Measurements from ENCODE around the gene CLK3.
A peak's percentile ranks its signal among the peaks of the same experiment; 100 is the strongest.

Gene CLK3

GRCh38 chr15:74619916-74620635 lies 4.4 kb downstream of the CLK3 start:
- H3K4me1 ChIP-seq (ENCODE audit: control insufficient read depth, insufficient read depth, low read length, poor library complexity, severe bottlenecking), result peaks cover 15% of the 10 kb centered on the region
- H3K9me3 ChIP-seq (ENCODE audit: control insufficient read depth, low read length), result no peaks in the 10 kb centered on the region
- no peak for DNase-seq
- no peak overlapping the region for H3K27ac ChIP-seq (ENCODE audit: insufficient read depth, low read length, poor library complexity, severe bottlenecking)
- no peak overlapping the region for H3K4me3 ChIP-seq (ENCODE audit: insufficient read depth, low read depth, low read length, poor library complexity, severe bottlenecking)
- no peaks in the 10 kb centered on the region for H3K27me3 ChIP-seq (replicated peaks; ENCODE audit: control insufficient read depth, insufficient read depth, low read length, poor library complexity, severe bottlenecking)
- H3K36me3 ChIP-seq (ENCODE audit: control insufficient read depth, insufficient read depth, low read length), result peaks cover 64% of the 10 kb centered on the region

GRCh38 chr15:74620636-74621545 lies 5.3 kb downstream of the CLK3 start:
- no peak overlapping the region for H3K27ac ChIP-seq (ENCODE audit: insufficient read depth, low read length, poor library complexity, severe bottlenecking)
- peaks cover 13% of the 10 kb centered on the region for H3K4me1 ChIP-seq (ENCODE audit: control insufficient read depth, insufficient read depth, low read length, poor library complexity, severe bottlenecking)
- H3K27me3 ChIP-seq (replicated peaks; ENCODE audit: control insufficient read depth, insufficient read depth, low read length, poor library complexity, severe bottlenecking), result no peaks in the 10 kb centered on the region
- peaks cover 72% of the 10 kb centered on the region for H3K36me3 ChIP-seq (ENCODE audit: control insufficient read depth, insufficient read depth, low read length)
- peak; percentile 40 to 60 (median 54) for DNase-seq
- H3K4me3 ChIP-seq (ENCODE audit: insufficient read depth, low read depth, low read length, poor library complexity, severe bottlenecking), result no peak overlapping the region
- H3K9me3 ChIP-seq (ENCODE audit: control insufficient read depth, low read length), result no peaks in the 10 kb centered on the region

GRCh38 chr15:74621546-74621920 lies 5.9 kb downstream of the CLK3 start:
- DNase-seq, result no peak
- no peaks in the 10 kb centered on the region for H3K9me3 ChIP-seq (ENCODE audit: control insufficient read depth, low read length)
- no peak overlapping the region for H3K27ac ChIP-seq (ENCODE audit: insufficient read depth, low read length, poor library complexity, severe bottlenecking)
- peaks cover 78% of the 10 kb centered on the region for H3K36me3 ChIP-seq (ENCODE audit: control insufficient read depth, insufficient read depth, low read length)
- peaks cover 12% of the 10 kb centered on the region for H3K4me1 ChIP-seq (ENCODE audit: control insufficient read depth, insufficient read depth, low read length, poor library complexity, severe bottlenecking)
- no peak overlapping the region for H3K4me3 ChIP-seq (ENCODE audit: insufficient read depth, low read depth, low read length, poor library complexity, severe bottlenecking)
- no peaks in the 10 kb centered on the region for H3K27me3 ChIP-seq (replicated peaks; ENCODE audit: control insufficient read depth, insufficient read depth, low read length, poor library complexity, severe bottlenecking)

- no peak for DNase-seq
- Histone ChIP-seq H3K4me1 (ENCODE audit: control insufficient read depth, insufficient read depth, low read length, poor library complexity, severe bottlenecking) (peaks cover 8% of the 10 kb centered on the region), H3K27me3 (replicated peaks; ENCODE audit: control insufficient read depth, insufficient read depth, low read length, poor library complexity, severe bottlenecking) (no peaks in the 10 kb centered on the region), H3K9me3 (ENCODE audit: control insufficient read depth, low read length) (no peaks in the 10 kb centered on the region), H3K4me3 (ENCODE audit: insufficient read depth, low read depth, low read length, poor library complexity, severe bottlenecking) (no peak overlapping the region), H3K36me3 (ENCODE audit: control insufficient read depth, insufficient read depth, low read length) (peaks cover 82% of the 10 kb centered on the region), H3K27ac (ENCODE audit: insufficient read depth, low read length, poor library complexity, severe bottlenecking) (no peak overlapping the region)
These were observed 6.3 kb downstream of the CLK3 start for GRCh38 chr15:74621936-74622335.

GRCh38 chr15:74622758-74623157 lies 7.1 kb downstream of the CLK3 start:
- peaks cover 90% of the 10 kb centered on the region for H3K36me3 ChIP-seq (ENCODE audit: control insufficient read depth, insufficient read depth, low read length)
- H3K4me1 ChIP-seq (ENCODE audit: control insufficient read depth, insufficient read depth, low read length, poor library complexity, severe bottlenecking), result peaks cover 5% of the 10 kb centered on the region
- DNase-seq, result no peak
- H3K9me3 ChIP-seq (ENCODE audit: control insufficient read depth, low read length), result no peaks in the 10 kb centered on the region
- H3K27me3 ChIP-seq (replicated peaks; ENCODE audit: control insufficient read depth, insufficient read depth, low read length, poor library complexity, severe bottlenecking), result no peaks in the 10 kb centered on the region
- H3K27ac ChIP-seq (ENCODE audit: insufficient read depth, low read length, poor library complexity, severe bottlenecking), result no peak overlapping the region
- H3K4me3 ChIP-seq (ENCODE audit: insufficient read depth, low read depth, low read length, poor library complexity, severe bottlenecking), result no peak overlapping the region

GRCh38 chr15:74624020-74624602 lies 8.5 kb downstream of the CLK3 start:
- no peaks in the 10 kb centered on the region for H3K9me3 ChIP-seq (ENCODE audit: control insufficient read depth, low read length)
- no peak overlapping the region for H3K27ac ChIP-seq (ENCODE audit: insufficient read depth, low read length, poor library complexity, severe bottlenecking)
- no peaks in the 10 kb centered on the region for H3K4me1 ChIP-seq (ENCODE audit: control insufficient read depth, insufficient read depth, low read length, poor library complexity, severe bottlenecking)
- no peak for DNase-seq
- no peak overlapping the region for H3K4me3 ChIP-seq (ENCODE audit: insufficient read depth, low read depth, low read length, poor library complexity, severe bottlenecking)
- no peaks in the 10 kb centered on the region for H3K27me3 ChIP-seq (replicated peaks; ENCODE audit: control insufficient read depth, insufficient read depth, low read length, poor library complexity, severe bottlenecking)
- peaks cover 100% of the 10 kb centered on the region for H3K36me3 ChIP-seq (ENCODE audit: control insufficient read depth, insufficient read depth, low read length)

GRCh38 chr15:74625693-74626092 lies 10.1 kb downstream of the CLK3 start:
- Histone ChIP-seq H3K27ac (ENCODE audit: insufficient read depth, low read length, poor library complexity, severe bottlenecking) (no peak overlapping the region), H3K27me3 (replicated peaks; ENCODE audit: control insufficient read depth, insufficient read depth, low read length, poor library complexity, severe bottlenecking) (no peaks in the 10 kb centered on the region), H3K4me3 (ENCODE audit: insufficient read depth, low read depth, low read length, poor library complexity, severe bottlenecking) (no peak overlapping the region), H3K9me3 (ENCODE audit: control insufficient read depth, low read length) (no peaks in the 10 kb centered on the region), H3K36me3 (ENCODE audit: control insufficient read depth, insufficient read depth, low read length) (peaks cover 99% of the 10 kb centered on the region), H3K4me1 (ENCODE audit: control insufficient read depth, insufficient read depth, low read length, poor library complexity, severe bottlenecking) (no peaks in the 10 kb centered on the region)
- DNase-seq, result no peak

- H3K4me1 ChIP-seq (ENCODE audit: control insufficient read depth, insufficient read depth, low read length, poor library complexity, severe bottlenecking), result no peaks in the 10 kb centered on the region
- H3K9me3 ChIP-seq (ENCODE audit: control insufficient read depth, low read length), result no peaks in the 10 kb centered on the region
- H3K4me3 ChIP-seq (ENCODE audit: insufficient read depth, low read depth, low read length, poor library complexity, severe bottlenecking), result no peak overlapping the region
- peaks cover 97% of the 10 kb centered on the region for H3K36me3 ChIP-seq (ENCODE audit: control insufficient read depth, insufficient read depth, low read length)
- no peaks in the 10 kb centered on the region for H3K27me3 ChIP-seq (replicated peaks; ENCODE audit: control insufficient read depth, insufficient read depth, low read length, poor library complexity, severe bottlenecking)
- no peak overlapping the region for H3K27ac ChIP-seq (ENCODE audit: insufficient read depth, low read length, poor library complexity, severe bottlenecking)
- no peak for DNase-seq
These were observed 10.7 kb downstream of the CLK3 start for GRCh38 chr15:74626336-74626735.

GRCh38 chr15:74626752-74627692 lies 11.4 kb downstream of the CLK3 start:
- Histone ChIP-seq H3K9me3 (ENCODE audit: control insufficient read depth, low read length) (no peaks in the 10 kb centered on the region), H3K27me3 (replicated peaks; ENCODE audit: control insufficient read depth, insufficient read depth, low read length, poor library complexity, severe bottlenecking) (no peaks in the 10 kb centered on the region), H3K4me3 (ENCODE audit: insufficient read depth, low read depth, low read length, poor library complexity, severe bottlenecking) (no peak overlapping the region), H3K36me3 (ENCODE audit: control insufficient read depth, insufficient read depth, low read length) (peaks cover 94% of the 10 kb centered on the region), H3K4me1 (ENCODE audit: control insufficient read depth, insufficient read depth, low read length, poor library complexity, severe bottlenecking) (no peaks in the 10 kb centered on the region), H3K27ac (ENCODE audit: insufficient read depth, low read length, poor library complexity, severe bottlenecking) (no peak overlapping the region)
- DNase-seq, result no peak
